Keratinocyte (primary cell): ENCODE measurements around the gene ANGPTL4. TPM values are rescaled to one million over a fixed set of nuclear protein-coding genes. Genes with fewer than 3 reads are reported as not detected.

Source experiments
- DNase-seq: peaks from one replicate; pipeline ENCODE4 v3.0.0-alpha.2; 2011; ENCODE audit warnings: low read depth, missing footprints, low spot score
- FAIRE-seq: peaks from 2 replicates; lab custom pipeline; 2011; peaks lifted over from hg19 to GRCh38; lab: Jason Lieb, UNC
- H2AFZ ChIP-seq: 2 replicates; pipeline ENCODE4 v1.6.0; 2012; ENCODE audit warnings: low read length, control low read depth, inconsistent platforms; ENCODE audit not compliant: control insufficient read depth
- H3K27ac ChIP-seq: 2 replicates; pipeline ENCODE4 v1.5.1; 2011; ENCODE audit warnings: low read length; ENCODE audit not compliant: control insufficient read depth, insufficient read depth
- H3K27me3 ChIP-seq: 3 replicates; pipeline ENCODE4 v1.6.0; 2011; ENCODE audit warnings: low read length; ENCODE audit not compliant: control insufficient read depth, insufficient read depth; ENCODE audit errors: extremely low read depth
- H3K36me3 ChIP-seq, 2 experiments: 2 replicates in 1 of 2; 3 replicates in 1 of 2; pipeline ENCODE4 v1.5.1; 2011; ENCODE audit warnings: low read length in 2 of 2, mild to moderate bottlenecking in 1 of 2; ENCODE audit not compliant: control insufficient read depth in 2 of 2, insufficient read depth in 2 of 2; ENCODE audit errors: extremely low read depth in 1 of 2
- H3K4me1 ChIP-seq: 3 replicates; pipeline ENCODE4 v1.5.1; 2011; ENCODE audit warnings: low read length; ENCODE audit not compliant: control insufficient read depth, insufficient read depth; ENCODE audit errors: extremely low read depth
- H3K4me2 ChIP-seq: 3 replicates; pipeline ENCODE4 v1.6.0; 2011; ENCODE audit warnings: low read depth, low read length; ENCODE audit not compliant: control insufficient read depth, insufficient read depth; ENCODE audit errors: extremely low read depth
- H3K4me3 ChIP-seq, 3 experiments: fragments of 200-600 bp in 1 of 3; sonication (generic) in 1 of 3; 2 replicates in 2 of 3; 3 replicates in 1 of 3; pipeline ENCODE4 v1.5.1; 2011 to 2016; ENCODE audit warnings: low read length in 3 of 3, mild to moderate bottlenecking in 3 of 3, control low read depth in 2 of 3, inconsistent platforms in 1 of 3, low read depth in 1 of 3, mixed read lengths in 1 of 3, mixed run types in 1 of 3, moderate library complexity in 1 of 3; ENCODE audit not compliant: control insufficient read depth in 2 of 3, insufficient read depth in 2 of 3; ENCODE audit errors: extremely low read depth in 1 of 3
- H3K79me2 ChIP-seq: 2 replicates; pipeline ENCODE4 v1.6.0; 2012; ENCODE audit warnings: low read length; ENCODE audit not compliant: control insufficient read depth, insufficient read depth
- H3K9ac ChIP-seq: 3 replicates; pipeline ENCODE4 v1.6.0; 2011; ENCODE audit warnings: low read length; ENCODE audit not compliant: control insufficient read depth, insufficient read depth; ENCODE audit errors: extremely low read depth
- H3K9me1 ChIP-seq: 3 replicates; pipeline ENCODE4 v1.6.0; 2011; ENCODE audit warnings: low read length; ENCODE audit not compliant: control insufficient read depth, insufficient read depth; ENCODE audit errors: extremely low read depth
- H3K9me3 ChIP-seq: 2 replicates; pipeline ENCODE4 v1.5.1; 2012; ENCODE audit warnings: low read depth, low read length; ENCODE audit not compliant: control insufficient read depth
- H4K20me1 ChIP-seq: 3 replicates; pipeline ENCODE4 v1.6.0; 2011; ENCODE audit warnings: low read length; ENCODE audit not compliant: control insufficient read depth, insufficient read depth; ENCODE audit errors: extremely low read depth
- CTCF ChIP-seq, 3 experiments: IDR thresholded peaks in 1 of 3; conservative IDR thresholded peaks in 1 of 3; optimal IDR thresholded peaks in 1 of 3; 2 replicates in 2 of 3; 3 replicates in 1 of 3; pipeline versions ENCODE3 to v1.5.1; 2011; ENCODE audit warnings: low read length in 3 of 3, mild to moderate bottlenecking in 3 of 3, moderate library complexity in 2 of 3, control low read depth in 1 of 3, inconsistent platforms in 1 of 3; ENCODE audit not compliant: insufficient read depth in 2 of 3; ENCODE audit errors: extremely low read depth in 1 of 3
- EZH2 ChIP-seq: IDR thresholded peaks from one replicate; pipeline ENCODE4 v1.6.1; 2012; ENCODE audit warnings: inconsistent platforms, mild to moderate bottlenecking, low read length, moderate library complexity
- dilution Hi-C: fragments of 300-500 bp; cut with MboI; formaldehyde crosslinking; loops from one replicate; pipeline ENCODE4 v1.7.0; 2020; ENCODE audit warnings: low sequenced_read_pairs; ENCODE audit not compliant: extremely low pct_ligation_motif_present
- polyA plus RNA-seq, 5 experiments: library from polyadenylated mRNA; depleted of rRNA in 3 of 5; stranded (reverse) in 3 of 5; stranded (forward) in 1 of 5; unstranded in 1 of 5; fragments of >200 nt; gene quantifications; 1 replicate in 1 of 5; 2 replicates in 3 of 5; 3 replicates in 1 of 5; pipeline versions ENCODE4 v1.2.1 to v1.2.3, GENCODE V29; 2011 to 2012; ENCODE audit warnings: missing spikeins in 2 of 5, low read depth in 1 of 5, low replicate concordance in 1 of 5

ANGPTL4 gene
- polyA plus RNA-seq, 1 donor (not counting 4 experiments of a cell fraction or from before 2014, with no cell fraction given): 102 TPM

GRCh38 chr19:8332976-8333766 lies 30.8 kb upstream of the ANGPTL4 start:
- TF ChIP-seq EZH2 (no peak), CTCF (optimal IDR thresholded peaks at IDR 0.05 in 1 of 3, IDR thresholded peaks at IDR 0.05 in 1 of 3, conservative IDR thresholded peaks at IDR 0.05 in 1 of 3; ENCODE audit: extremely low read depth in 1 of 3, insufficient read depth in 2 of 3, low read length in 3 of 3) (no peak)
- H3K4me2 ChIP-seq: no peak overlapping the region
- dilution Hi-C loops: no loop called here
- no peak overlapping the region for H3K27ac ChIP-seq
- H3K9ac ChIP-seq: no peak overlapping the region
- H3K27me3 ChIP-seq: peaks cover 19% of the 10 kb centered on the region
- H3K9me1 ChIP-seq: no peaks in the 10 kb centered on the region
- no peaks in the 10 kb centered on the region for H3K79me2 ChIP-seq
- H3K9me3 ChIP-seq: no peaks in the 10 kb centered on the region
- no peak for DNase-seq
- FAIRE-seq: no peak
- no peak overlapping the region for H2AFZ ChIP-seq
- peaks cover 8% of the 10 kb centered on the region for H3K4me1 ChIP-seq
- H3K4me3 ChIP-seq: no peak overlapping the region
- no peaks in the 10 kb centered on the region for H4K20me1 ChIP-seq
- no peaks in the 10 kb centered on the region for H3K36me3 ChIP-seq

GRCh38 chr19:8333767-8334457 lies 30.0 kb upstream of the ANGPTL4 start:
- TF ChIP-seq CTCF (optimal IDR thresholded peaks at IDR 0.05 in 1 of 3, IDR thresholded peaks at IDR 0.05 in 1 of 3, conservative IDR thresholded peaks at IDR 0.05 in 1 of 3; ENCODE audit: extremely low read depth in 1 of 3, insufficient read depth in 2 of 3, low read length in 3 of 3) (no peak), EZH2 (peak; percentile 90)
- no peak overlapping the region for H3K27ac ChIP-seq
- dilution Hi-C loops: no loop called here
- H3K4me2 ChIP-seq: peak overlapping the region; percentile 60
- H2AFZ ChIP-seq: no peak overlapping the region
- no peaks in the 10 kb centered on the region for H4K20me1 ChIP-seq
- H3K79me2 ChIP-seq: no peaks in the 10 kb centered on the region
- H3K9me3 ChIP-seq: no peaks in the 10 kb centered on the region
- DNase-seq: no peak
- FAIRE-seq: no peak
- H3K9ac ChIP-seq: no peak overlapping the region
- H3K27me3 ChIP-seq: peaks cover 19% of the 10 kb centered on the region
- H3K36me3 ChIP-seq: no peaks in the 10 kb centered on the region
- peaks cover 8% of the 10 kb centered on the region for H3K4me1 ChIP-seq
- peak overlapping the region in 1 of 3 experiments; percentile 13 for H3K4me3 ChIP-seq
- no peaks in the 10 kb centered on the region for H3K9me1 ChIP-seq
